Cardiac atrium fibroblast (primary cell): ENCODE results near the gene ADH4. TPM values are rescaled to one million over a fixed set of nuclear protein-coding genes. Genes with fewer than 3 reads are reported as not detected.

Experiments
- total RNA-seq: library from RNA; depleted of rRNA; stranded (reverse); fragments of >200 nt; gene quantifications from 2 replicates; pipeline ENCODE4 v1.2.3, GENCODE V29; 2015

The ADH4 gene
- total RNA-seq, result 0.16 TPM in 1 of 2 replicates, not detected in the other

DNA sequence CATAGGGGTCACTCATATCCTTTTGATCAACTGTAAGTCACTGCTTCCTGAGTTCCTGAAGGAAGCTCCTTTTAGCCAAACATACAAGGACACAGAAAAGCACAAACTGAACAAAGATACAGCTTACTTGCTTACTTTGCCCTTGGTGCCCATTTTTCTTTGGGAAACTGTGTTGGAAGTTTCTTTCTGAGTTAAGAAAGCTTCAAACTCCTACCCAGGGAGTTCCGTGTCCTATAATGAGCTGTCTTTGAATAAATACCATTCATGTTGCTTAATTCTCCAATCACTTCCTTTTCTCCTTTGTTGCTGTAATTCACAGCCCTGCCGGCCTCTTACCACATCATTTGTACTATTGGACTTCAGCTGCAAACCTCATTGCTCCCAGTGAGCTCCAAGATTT, at the start of gene ADH4:
ADH4 (minus strand) TSS at position 228 of the 400 bp plus-strand sequence; CDS start at position 153, 75 bp downstream.

DNA sequence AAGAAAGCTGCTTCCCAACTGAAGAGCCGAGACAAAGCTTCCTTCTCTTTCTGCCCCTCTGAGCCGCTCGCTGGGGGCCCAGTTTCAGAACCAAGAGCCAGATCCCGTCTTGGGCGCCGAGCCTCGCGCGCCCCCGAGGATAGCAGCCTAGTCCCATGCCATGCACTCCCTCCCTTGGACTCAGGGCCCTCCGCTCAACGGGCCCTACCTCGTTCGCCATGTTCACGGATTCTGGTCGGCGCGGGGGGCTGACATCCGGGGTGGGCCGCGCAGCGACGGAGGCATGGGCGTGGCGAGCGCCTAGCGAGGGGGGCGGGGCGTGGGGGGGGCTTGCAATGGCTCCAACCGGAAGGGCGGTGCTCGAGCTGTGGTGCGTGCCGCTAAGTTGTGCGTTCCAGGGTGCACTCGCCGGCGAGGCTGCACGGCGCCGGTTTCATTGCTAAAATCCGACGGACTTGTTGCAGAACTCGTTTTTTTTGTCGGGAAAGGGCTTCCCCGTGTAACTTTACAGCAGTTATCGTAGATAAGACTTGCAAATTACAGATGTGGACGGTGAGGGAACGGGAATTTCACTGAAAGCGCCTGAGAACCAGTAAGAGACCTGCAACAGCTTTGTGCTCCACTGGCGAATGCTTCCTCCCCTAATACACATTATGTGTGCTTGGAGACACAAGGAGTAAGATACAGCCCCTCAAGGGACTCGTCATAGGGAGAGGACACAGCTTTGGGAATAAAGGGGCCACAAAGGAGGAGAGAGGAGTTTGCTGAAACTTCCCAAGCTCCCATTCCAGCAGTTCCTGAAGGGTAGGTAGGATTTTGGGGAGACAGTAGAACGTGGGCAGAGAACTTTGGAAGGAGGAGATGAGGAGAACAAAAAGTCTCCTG, 55.4 kb downstream of the ADH4 start, which contains the start of gene ADH5:
ADH5 (minus strand) TSS at position 308 of the 885 bp plus-strand sequence; CDS start at position 220, 88 bp downstream.

Other genes with a start within 250 kb of the ADH4 start
- 73.8 and 92.5 TPM in 2 replicates for gene EIF4E, start 215.2 kb downstream of the ADH4 start, total RNA-seq
- gene METAP1, start 148.6 kb downstream of the ADH4 start, total RNA-seq, result 30.0 and 36.3 TPM in 2 replicates
- gene ADH5, start 55.5 kb downstream of the ADH4 start, total RNA-seq, result 145 and 158 TPM in 2 replicates
- gene ADH6, start 74.9 kb upstream of the ADH4 start, total RNA-seq, result 0.16 and 0.54 TPM in 2 replicates
- gene ADH1A, start 146.7 kb upstream of the ADH4 start, total RNA-seq, result not detected in 2 replicates
- gene ADH1B, start 177.1 kb upstream of the ADH4 start, total RNA-seq, result 31.3 and 59.8 TPM in 2 replicates
- gene ADH1C, start 208.4 kb upstream of the ADH4 start, total RNA-seq, result 0.54 and 1.3 TPM in 2 replicates